ENCODE data around the gene SLC44A1.
"Not testable (repeated sequence)": the region's sequence is repeated elsewhere in the genome, so short reads cannot be mapped to it uniquely, and the experiment has no call there.

SLC44A1 gene

DNA sequence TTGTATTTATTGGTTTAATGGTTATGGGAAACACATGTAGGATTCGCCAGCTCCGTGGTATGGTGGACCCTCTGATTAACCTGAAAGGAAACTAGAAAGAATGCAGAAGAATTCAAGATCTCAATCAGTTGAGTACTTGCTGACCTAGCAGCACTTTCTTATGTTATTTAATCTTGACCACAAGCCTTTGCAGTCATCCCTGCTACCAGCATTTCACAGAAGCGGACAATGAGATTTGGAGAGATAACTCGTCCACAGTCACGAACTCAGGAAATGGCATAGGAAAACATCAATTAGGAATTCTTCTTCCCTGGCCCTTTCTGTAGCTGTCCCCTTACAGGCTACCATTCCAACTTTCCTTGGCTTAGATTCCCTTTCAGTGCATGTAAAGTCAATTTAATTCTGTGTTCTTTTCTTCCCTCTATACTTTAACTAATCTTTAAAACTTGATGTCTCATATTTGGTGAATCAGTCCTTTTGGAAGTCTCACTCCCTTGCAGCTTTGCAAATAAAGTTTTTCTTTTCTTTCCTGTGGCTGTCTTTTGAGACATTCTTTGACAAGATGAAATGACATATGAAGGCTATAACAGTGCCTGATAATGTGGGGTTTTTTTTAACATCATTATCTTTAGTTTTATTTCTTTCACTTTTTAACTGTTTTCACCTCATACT, 1.3 kb upstream of the SLC44A1 start:
- no peak for DNase-seq

DNA sequence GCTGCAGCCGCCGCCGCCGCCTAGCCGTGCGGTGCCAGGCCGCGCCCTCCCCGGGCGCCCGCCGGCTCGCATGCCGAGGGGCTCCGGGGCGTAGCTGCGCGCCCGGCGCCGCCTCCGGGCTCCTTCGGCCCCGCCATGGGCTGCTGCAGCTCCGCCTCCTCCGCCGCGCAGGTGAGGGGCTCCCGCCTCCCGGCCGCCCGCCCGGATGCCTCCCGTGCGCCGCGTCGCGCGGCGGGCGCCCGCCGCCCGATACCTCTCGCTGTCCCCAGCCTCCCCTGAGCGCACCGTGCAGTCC, 230 bp downstream of the SLC44A1 start:
- DNase-seq, result no peak

DNA sequence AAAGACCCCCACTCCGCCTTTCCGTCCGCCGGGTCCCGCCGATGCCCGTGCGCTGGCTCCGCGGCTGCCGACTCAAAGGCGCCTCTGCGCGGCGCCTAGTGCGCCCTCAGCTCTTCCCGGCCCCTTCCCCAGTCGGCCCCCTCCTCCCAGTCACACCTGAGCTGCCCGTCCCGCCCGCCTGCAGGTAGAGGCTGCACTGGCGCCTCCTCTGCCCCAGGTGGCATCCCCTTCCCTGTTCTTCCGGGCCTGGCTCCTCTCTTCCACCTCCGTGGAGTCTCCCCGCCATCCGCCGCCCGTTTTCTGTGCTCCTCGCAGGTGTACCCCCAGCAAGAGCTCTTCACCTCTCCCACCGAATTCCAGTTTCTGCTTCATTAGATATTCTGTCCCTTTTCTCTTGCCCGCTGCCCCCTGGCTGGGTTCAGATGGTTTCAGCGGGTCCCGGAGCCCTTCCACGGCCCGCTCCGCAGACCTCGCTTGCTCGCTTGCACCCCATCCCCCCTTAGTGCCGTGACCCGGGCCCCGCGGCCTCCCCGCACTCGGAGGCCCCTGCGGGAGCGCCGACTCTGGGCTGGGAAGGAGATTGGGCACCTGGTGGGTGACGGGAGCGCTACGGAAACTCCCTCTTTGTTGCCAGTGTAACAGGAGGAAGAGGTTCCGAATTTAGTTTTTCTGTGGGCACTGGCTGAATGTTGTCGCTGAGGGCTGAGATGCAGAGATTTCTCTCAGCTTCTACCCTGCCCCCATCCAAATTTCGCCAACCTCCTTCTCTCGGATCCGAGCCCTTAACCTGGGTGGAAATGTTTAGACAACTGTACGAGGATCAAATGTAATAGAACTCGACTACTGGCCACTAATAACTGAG, 809 bp downstream of the SLC44A1 start:
- DNase-seq, result peak; percentile 57

DNA sequence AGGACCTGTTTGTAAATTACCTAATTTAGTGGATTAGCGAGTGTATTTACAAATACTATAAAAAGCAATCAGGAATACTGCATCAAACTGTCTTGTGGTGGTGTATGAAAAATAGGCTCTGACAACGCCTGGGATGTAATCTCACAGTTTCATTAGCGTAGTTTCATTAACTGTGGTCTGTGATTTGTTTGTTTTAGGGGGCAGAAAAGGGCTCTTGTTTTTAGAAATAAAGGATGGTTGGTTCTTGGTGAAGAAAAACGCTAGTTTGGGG, 1.4 kb downstream of the SLC44A1 start:
- no peak for DNase-seq

DNA sequence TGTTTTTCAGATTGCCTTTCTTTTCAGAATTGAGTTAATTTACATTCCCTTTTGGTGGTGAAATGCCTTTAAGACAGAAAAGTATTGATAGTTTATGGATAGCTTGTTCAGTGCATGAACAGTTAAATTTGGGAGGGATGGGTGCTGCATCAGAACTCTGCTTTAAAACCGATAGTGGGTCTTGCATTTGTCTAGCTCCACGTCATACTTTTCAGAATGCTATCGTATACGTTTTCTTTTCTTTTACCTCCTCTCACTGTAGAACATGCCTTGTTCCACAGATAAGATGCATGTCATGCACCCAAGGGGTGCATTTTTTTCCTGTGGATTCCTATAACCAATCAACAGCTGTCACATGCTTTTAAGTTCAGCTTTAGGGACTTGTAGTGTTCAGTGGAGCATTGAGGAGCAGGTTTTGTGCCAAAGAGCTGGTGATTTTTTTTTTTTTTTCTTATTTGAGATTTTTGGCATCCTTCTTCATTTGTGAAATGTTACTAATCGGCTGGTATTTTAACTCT, 2.3 kb downstream of the SLC44A1 start:
- no peak for DNase-seq

DNA sequence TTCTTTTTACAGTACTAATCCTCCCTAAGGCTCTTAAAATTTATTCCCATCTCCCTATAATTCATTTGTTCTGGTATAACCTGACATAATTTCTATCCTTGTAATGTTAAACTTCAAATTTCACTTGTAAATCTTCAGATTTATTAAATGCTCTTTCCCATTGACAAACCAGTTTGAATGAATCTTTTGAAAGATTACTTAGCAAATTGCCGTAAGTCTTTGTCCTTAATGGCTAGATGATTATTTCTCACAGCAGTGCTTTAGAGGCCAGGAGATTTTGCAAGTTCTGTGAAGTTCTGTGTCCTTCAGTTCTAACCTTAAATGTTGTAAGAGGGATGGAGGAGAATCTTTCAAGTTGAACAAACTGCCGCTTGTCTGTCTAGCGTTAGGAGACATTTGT, 4.2 kb downstream of the SLC44A1 start:
- DNase-seq, result no peak

DNA sequence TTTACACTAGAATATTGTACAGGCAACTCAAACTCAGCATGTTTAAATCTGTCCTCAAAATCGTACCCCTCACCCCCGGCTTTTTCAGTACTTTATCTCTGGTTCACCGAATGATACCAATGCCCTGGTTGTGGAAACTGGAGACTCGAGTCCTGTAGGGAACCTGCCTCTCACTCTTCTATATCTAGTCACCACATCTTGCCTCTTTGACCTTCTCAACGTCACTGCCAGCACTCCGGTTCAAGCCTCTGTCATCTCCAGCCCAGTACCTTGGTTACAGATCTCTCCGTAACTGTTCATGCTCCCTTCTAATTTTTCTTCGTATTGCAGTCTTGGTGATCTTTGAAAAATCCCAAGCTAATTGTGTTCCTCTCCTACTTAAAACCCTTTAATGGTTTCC, 6.7 kb downstream of the SLC44A1 start:
- DNase-seq, result no peak

DNA sequence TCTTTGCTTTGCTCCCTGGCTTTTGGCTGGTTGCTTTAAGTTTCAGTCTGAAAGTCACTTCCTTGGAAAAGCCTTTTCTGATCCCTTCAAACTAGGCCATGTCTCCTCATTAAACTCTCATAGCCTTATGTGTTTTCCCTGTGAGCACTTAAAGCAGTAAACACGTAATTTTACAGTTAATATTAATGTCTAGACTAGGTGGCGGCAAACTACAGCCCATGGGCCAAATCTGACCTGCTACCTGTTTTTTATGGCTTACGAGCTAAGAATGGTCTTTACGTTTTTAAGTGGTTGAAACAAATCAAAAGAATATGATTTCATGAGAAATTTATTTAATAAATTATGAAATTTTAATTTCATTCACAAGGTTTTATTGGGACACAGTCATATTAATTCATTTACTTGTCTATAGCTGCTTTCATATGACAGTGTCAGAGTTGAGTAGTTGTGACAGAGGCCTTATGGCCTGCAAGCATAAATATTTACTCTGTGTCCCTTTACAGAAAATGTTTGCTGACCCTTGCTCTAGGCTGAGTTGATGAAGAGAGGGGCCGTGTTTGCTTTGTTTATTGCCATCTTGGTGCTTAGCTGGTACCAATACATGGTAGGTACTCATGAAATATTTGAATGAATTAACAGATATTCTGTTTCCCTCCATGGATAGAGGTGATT, 7.4 kb downstream of the SLC44A1 start:
- no peak for DNase-seq

DNA sequence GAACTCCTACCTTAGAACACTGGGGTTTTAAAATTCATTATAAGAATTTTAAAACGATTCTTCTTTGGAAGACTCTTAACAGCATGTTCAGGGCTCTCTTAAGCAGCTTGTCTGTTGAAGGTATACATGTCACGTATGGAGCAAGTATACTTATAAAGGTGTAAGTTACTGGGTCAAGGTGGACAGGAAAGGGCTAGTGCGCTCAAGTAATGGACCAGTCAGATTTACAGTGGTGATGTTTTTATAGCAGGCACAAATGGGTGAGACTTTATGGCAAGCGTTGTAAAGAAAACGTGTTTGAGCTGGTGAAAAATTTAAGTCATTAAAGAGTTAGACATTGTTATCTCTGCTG, 7.9 kb downstream of the SLC44A1 start:
- DNase-seq, result no peak

DNA sequence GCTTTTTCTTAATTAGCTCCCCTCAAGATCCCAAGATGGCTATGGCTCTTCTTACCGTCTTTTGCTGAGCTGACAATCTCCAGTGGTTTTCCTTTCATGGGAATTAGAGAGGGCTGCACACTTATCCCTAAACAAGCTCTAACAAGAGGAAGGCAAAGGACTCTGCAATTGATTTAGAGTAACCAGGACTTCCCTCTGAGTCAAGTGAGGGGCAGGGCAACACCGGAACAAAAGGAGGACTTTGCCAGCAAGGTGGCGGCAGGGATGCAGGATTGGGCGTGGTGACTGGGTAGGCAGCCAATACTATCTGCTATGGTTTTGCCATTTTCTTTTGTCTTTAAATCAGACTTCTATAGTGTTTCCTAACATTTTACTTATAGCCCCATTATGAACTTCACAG, 9.8 kb downstream of the SLC44A1 start:
- DNase-seq, result no peak

DNA sequence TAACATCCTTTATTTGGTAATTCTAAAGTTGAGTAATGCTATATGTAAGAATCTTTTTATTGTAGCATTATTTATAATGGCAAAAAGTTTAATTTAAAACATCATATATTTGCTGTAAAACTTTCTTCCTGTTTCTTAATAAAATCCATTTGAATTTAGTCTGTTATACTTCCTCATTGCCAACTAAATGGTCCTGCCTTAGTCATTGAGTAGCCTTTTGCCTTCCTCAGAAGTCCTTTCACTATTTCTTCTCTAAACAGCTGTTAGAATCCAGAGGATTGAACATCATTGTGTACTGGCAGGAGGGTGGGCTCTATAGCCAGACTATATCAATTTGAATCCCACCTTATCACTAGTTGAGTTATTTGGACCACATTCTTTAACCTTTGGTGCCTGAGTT, 11.0 kb downstream of the SLC44A1 start:
- DNase-seq, result no peak

DNA sequence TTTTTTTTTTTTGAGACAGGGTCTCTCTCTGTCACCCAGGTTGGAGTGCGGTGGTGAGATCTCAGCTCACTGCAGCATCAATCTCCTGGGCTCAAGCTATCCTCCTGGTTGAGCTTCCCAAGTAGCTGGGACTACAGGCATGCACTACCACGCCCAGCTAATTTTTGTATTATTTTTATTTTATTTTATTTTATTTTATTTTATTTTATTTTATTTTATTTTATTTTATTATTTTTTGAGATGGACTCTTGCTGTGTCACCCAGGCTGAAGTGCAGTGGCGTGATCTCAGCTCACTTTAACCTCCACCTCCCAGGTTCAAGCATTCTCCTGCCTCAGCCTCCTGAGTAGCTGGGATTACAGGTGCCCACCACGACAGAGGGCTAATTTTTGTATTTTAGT, 12.1 kb downstream of the SLC44A1 start:
- DNase-seq, result not testable (repeated sequence)

DNA sequence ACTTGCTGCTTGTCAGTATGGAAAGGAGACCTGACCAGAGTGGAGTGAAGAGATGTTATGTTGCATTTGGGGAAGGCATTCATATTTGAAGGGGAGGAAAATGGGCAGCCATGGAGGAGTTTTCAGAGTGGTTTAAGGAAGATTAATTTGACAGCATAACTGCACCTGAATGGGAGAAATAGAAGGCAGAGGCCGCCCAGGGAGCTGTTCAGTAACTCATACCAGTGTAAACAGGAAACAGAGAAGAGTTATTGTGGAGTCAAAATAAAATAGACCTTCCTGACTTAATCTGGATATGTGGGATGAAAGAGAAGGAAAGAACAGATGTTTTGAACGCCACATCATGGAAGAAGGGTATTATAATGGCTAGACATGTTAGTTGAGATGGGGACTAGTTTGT, 13.4 kb downstream of the SLC44A1 start:
- DNase-seq, result no peak

DNA sequence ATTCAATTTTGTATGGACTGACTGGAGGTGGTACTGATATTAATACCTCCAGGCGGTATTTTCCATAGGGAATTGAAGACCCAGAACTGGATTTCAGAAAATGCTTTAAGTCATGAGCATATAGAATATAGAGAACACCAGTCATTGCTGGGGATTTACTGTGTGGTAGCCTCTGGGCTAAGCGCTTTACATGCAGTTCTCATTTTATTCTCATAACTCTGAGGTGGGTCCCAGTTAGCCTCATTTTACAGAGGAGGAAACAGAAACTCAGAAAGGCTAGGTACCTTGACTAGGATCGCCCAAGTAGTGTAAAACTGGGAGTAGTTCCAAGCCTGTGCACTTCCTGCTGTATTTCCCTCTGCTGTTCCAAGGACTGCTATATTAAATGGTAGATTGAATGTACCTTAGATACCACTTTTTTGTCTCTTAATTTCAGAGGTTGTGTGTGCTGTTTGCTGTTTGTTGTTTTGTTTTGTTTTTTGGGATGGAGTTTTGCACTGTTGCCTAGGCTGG, 13.8 kb downstream of the SLC44A1 start:
- DNase-seq, result no peak

DNA sequence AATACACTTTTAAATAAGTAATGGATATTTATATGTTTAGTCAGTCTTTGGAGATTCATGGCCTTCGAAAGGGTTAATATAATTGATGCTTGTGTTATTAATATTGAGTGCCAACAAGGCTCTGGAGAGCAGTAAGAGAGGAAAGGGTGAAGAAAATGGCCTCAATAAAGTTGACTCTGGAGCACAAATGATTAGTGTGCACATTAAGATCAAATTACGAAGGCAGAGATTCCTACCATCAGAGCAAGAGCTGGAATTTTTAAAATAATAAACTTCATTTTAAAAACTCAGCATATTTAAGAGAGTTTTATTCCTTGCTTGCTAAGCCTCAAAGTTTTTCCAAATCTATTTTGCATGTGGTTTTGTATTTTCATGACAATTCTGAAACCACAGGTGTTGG, 14.8 kb downstream of the SLC44A1 start:
- no peak for DNase-seq

DNA sequence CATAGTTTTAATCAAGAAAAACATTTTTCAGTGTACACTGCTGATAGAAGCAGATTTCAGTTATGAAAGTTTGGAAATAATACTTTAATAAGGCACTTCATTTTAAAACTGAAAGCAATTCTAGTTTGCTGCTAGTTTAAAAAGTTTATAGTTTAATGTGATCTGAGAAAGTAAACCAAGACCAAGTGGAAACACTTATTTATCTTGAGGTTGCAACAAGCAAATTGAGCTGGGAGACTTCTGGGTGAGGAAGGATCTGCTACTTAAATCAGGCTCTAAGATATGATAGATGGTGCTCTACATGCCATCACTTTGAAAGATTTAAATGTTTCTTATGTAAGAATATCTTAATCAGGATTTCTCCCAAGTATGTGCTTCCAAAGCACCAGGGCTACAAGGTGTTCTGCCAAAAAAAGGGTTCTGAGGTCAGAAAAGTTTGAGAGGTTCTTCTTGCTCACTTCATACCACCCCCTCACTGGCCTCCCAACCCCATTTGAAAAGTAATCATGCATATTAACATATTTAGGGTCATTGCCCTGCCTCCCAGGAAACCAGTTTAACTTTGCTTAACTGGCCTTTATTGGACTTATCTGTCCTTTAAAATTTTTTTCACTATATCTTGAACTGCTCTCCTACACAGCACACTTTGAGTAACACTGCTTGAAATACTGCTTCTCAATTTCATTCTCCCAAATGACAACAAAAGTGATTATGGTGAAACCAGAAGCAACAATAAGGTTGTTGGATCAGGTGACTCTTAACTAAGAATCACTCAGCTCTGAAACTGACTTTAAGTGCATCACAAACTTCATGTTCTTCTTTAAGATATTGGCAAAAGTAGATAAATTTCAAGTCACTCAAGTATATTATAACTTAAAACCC, 15.5 kb downstream of the SLC44A1 start:
- no peak for DNase-seq

DNA sequence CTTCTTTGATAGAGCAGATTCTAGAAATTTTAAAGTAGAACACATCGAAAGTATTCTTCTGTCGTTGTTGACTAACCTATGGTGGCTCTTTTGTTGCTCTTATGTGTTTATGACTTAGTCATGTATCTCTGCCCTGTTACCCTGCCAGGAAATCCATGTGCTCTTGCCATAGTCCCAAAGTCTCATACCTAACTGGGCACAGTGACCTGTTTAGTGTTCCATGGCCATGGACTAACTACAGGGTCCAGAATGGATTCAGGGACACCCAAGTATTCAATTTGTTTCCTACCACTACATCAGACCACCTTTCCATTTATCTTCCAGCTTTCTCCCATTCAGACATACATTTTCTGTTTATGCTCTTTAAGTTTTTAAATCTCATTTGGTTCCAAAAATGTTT, 18.0 kb downstream of the SLC44A1 start:
- DNase-seq, result no peak

DNA sequence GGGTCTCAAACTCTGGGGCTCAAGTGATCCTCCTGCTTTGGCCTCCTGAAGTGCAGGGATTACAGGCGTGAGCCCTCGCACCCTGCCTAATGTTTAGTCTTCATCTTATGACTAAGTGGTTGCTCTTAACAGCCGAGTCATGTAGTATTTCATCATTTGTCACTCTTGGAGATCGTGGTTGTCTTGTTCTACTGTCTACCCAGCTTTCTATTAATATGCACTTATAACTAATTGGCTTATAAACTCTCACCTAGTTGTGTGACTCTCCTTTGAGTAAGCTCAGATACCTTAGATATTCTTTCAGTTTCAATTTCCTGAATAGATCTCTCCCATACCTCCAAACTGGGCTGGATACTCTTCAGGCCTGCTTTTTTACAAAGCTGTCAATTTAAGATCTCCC, 19.9 kb downstream of the SLC44A1 start:
- no peak for DNase-seq

DNA sequence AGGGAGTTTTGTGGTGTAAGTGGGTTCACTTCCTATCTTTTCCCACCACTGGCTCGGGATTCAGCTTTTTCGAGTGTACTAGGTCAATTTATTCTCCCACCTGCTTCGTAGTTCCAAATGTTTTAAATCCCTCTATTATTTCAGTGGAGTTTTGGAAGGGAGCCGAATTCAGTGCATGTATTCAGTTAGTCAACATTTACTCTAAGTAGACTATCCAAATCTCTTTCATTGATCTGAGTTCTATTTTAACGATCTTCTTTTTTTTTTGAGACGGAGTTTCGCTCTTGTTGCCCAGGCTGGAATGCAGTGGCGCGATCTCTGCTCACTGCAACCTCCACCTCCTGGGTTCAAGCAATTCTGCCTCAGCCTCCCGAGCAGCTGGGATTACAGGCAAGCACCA, 23.8 kb downstream of the SLC44A1 start:
- not testable (repeated sequence) for DNase-seq

DNA sequence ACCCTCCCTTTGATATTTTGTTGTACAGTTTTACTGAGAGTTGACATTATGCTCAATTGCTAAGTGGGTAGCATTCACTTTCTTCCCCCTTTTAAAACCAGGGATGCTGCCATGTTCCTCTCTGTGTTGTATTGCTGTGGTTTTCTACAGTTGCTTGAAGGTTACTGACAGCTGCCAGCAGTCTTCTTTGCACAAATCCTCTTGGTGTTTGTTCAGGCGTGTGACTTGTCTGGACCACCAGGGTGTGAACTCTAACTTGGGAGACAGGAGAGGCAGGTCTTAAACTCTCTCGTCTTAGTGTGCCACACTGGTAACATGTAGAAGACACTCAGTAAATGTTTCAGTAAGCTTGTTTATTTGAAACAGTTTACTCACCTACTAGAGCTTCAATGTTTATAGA, 25.1 kb downstream of the SLC44A1 start:
- no peak for DNase-seq

DNA sequence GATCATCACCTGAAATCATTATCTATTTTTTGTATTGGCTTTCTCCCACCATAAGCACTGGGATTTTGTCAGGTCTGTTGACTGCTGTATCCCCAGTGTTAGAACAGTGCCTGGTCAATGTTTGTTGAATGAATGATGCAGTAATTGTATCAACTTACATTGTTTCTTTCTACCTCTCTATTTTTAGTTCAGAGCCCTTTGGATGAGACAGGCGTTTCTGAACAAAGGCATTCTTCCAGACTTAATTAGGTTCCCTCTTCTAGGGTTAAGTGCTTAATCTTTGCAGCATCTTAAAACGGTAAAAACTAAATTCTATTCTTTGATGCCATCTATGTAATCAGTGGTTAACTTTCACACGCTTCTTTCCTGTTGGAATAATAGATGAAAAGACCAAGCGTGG, 26.3 kb downstream of the SLC44A1 start:
- DNase-seq, result no peak

DNA sequence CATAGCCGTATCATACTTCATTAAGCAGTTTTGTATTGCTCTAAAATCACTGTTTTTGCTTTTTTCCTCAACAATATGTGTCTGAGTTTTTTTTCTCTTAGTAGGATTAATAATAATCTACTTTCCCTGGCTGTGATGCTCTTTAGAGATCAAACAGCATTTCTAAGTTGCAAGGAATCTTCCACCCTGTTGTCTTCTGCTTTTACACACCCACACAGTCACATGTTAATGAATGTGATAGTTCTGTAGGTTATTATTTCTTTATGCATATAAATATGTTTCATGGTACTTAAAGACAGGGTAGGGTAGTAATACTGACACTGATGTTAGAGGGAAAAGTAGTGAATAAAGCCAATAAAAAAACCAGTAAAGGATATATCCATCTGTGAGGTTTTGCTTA, 29.3 kb downstream of the SLC44A1 start:
- DNase-seq, result no peak

DNA sequence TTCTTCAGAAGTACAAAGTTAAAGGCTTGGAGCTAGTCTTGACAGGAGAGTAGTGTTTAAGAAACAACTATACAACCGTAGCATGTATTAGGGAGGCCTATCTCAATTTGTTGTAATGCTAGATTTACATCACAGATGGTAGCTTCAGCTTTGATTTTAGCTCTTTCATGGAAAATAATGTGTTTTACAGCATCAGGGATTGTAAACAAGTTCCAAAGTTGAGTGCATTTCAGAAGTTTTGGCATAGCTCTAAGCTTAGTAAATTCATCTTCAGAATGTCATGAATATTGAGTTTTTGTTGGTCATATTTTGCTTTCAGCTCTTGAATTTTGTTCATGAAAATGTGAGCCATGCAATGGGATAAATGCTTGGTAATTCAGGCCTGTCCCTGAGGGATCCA, 30.7 kb downstream of the SLC44A1 start:
- no peak for DNase-seq

All from CD4-positive, alpha-beta T cell treated with Interleukin-15 for 1 hour (primary cell).